Tibial artery (tissue), 4 donors: ENCODE data around the gene RORC.
A peak's percentile ranks its signal among the peaks of the same experiment; 100 is the strongest.

Experiments
- DNase-seq, 2 donors: peaks; one replicate each; pipeline ENCODE4 v3.0.0-alpha.2; 2019
- H3K27ac ChIP-seq, 2 donors: fragments of 200-600 bp; sonication (generic) in 1 of 2; 1 replicate in 1 of 2; 2 replicates in 1 of 2; pipeline ENCODE4 v1.5.1; 2018 to 2019; ENCODE audit warnings: mild to moderate bottlenecking in 1 of 2
- H3K27me3 ChIP-seq, 2 donors: fragments of 200-600 bp; sonication (generic) in 1 of 2; one replicate each; pipeline versions ENCODE4 v1.5.1 to v1.6.0; 2016 to 2019
- H3K36me3 ChIP-seq, 3 donors: fragments of 200-600 bp; sonication (generic) in 2 of 3; one replicate each; pipeline ENCODE4 v1.5.1; 2016 to 2019; ENCODE audit warnings: mild to moderate bottlenecking in 2 of 3
- H3K4me1 ChIP-seq, 4 donors: fragments of 200-600 bp; sonication (generic) in 2 of 4; 1 replicate in 3 of 4; 2 replicates in 1 of 4; pipeline ENCODE4 v1.5.1; 2016 to 2019
- H3K4me3 ChIP-seq, 2 donors: fragments of 200-600 bp; sonication (generic) in 1 of 2; 1 replicate in 1 of 2; 2 replicates in 1 of 2; pipeline ENCODE4 v1.5.1; 2018 to 2019; ENCODE audit warnings: mild to moderate bottlenecking in 2 of 2
- H3K9me3 ChIP-seq, 3 donors: fragments of 200-600 bp; sonication (generic) in 1 of 3; one replicate each; pipeline ENCODE4 v1.5.1; 2016 to 2019
- CTCF ChIP-seq, 2 experiments: fragments of 200-600 bp in 1 of 2; fragments of 450-650 bp in 1 of 2; IDR thresholded peaks; one replicate each; pipeline ENCODE4 v1.5.1; 2017 to 2019; ENCODE audit warnings: antibody characterized with exemption in 2 of 2, mild to moderate bottlenecking in 1 of 2, moderate library complexity in 1 of 2
- intact Hi-C: fragments of 100-400 bp; cut with DNase I; formaldehyde crosslinking; loops from one replicate; pipeline ENCODE4 v1.15.0; 2023; ENCODE audit warnings: low total_unique reads

Gene RORC

DNA sequence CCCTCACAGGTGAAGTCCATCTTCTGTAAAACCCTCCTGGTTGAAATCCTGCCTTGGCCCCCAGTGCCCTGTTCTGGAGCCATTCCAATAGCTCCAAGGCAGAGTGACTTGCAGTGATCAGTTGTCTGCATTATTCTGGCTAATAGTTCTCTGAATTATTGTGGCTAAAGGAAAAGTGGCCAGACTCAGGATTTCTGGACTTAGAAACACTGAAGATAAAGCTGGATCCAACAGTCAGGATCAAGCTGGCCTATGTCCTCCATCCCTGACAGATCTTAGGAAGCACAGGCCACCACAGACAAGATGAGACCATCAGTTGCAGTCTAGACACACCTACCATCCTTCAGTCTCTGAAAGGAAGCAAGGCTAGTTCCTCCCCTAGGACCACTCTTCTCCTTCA is 8.8 kb upstream of the RORC start:
- Histone ChIP-seq H3K36me3 (no peaks in the 10 kb centered on the region), H3K4me1 (peaks cover 0 to 32% (median 26%) of the 10 kb centered on the region in 4 donors), H3K4me3 (no peak overlapping the region), H3K9me3 (no peaks in the 10 kb centered on the region), H3K27me3 (peaks cover 0 to 46% of the 10 kb centered on the region in 2 donors), H3K27ac (no peak overlapping the region)
- no peak for TF ChIP-seq CTCF (IDR thresholded peaks at IDR 0.05)
- DNase-seq: no peak
- intact Hi-C loops: no loop called here

GRCh38 chr1:151839457-151840403 is 8.1 kb upstream of the RORC start, which contains the start of gene C2CD4D:
TSS of gene C2CD4D (minus strand) at chr1:151839820. CDS start at chr1:151838989, 831 bp downstream.
- Histone ChIP-seq H3K9me3 (no peaks in the 10 kb centered on the region), H3K27me3 (peaks cover 0 to 51% of the 10 kb centered on the region in 2 donors), H3K4me3 (peak within 1 kb of the TSS; percentile 46 to 53), H3K4me1 (peaks cover 0 to 32% (median 26%) of the 10 kb centered on the region in 4 donors), H3K27ac (no peak within 1 kb of the TSS), H3K36me3 (no peaks in the 10 kb centered on the region)
- intact Hi-C loops: no loop called here
- TF ChIP-seq CTCF (IDR thresholded peaks at IDR 0.05): no peak
- DNase-seq: peak in 1 of 2 donors; percentile 19

DNA sequence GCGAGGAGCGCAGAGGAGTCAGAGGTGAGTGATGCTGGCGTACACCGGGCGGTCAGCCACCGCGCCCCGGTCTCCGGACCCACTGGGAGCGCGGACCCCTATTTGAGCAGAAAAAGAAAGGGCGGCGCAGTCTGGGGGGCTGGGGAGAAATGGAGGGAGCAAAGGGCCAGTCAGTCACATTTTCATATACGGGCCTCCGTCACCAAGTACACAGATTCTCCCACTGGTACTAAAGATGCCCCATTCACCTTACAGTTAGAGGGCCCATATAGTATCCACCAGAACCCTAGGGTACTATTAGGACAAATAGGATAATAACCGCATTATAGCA is 7.4 kb upstream of the RORC start:
- H3K27ac ChIP-seq: no peak overlapping the region
- no peaks in the 10 kb centered on the region for H3K9me3 ChIP-seq
- peak overlapping the region; percentile 46 to 53 for H3K4me3 ChIP-seq
- TF ChIP-seq CTCF (IDR thresholded peaks at IDR 0.05): no peak
- intact Hi-C loops: no loop called here
- H3K36me3 ChIP-seq: no peaks in the 10 kb centered on the region
- peaks cover 0 to 54% of the 10 kb centered on the region in 2 donors for H3K27me3 ChIP-seq
- peak in 1 of 2 donors; percentile 14 for DNase-seq
- H3K4me1 ChIP-seq: peaks cover 0 to 32% (median 26%) of the 10 kb centered on the region in 4 donors

- no peaks in the 10 kb centered on the region for H3K36me3 ChIP-seq
- H3K4me3 ChIP-seq: peak overlapping the region; percentile 46 to 53
- no peak for TF ChIP-seq CTCF (IDR thresholded peaks at IDR 0.05)
- no peaks in the 10 kb centered on the region for H3K9me3 ChIP-seq
- peaks cover 0 to 32% (median 26%) of the 10 kb centered on the region in 4 donors for H3K4me1 ChIP-seq
- no peak overlapping the region for H3K27ac ChIP-seq
- intact Hi-C loops: no loop called here
- peaks cover 0 to 58% of the 10 kb centered on the region in 2 donors for H3K27me3 ChIP-seq
- DNase-seq: no peak
These were observed 6.8 kb upstream of the RORC start for GRCh38 chr1:151838222-151839081.

DNA sequence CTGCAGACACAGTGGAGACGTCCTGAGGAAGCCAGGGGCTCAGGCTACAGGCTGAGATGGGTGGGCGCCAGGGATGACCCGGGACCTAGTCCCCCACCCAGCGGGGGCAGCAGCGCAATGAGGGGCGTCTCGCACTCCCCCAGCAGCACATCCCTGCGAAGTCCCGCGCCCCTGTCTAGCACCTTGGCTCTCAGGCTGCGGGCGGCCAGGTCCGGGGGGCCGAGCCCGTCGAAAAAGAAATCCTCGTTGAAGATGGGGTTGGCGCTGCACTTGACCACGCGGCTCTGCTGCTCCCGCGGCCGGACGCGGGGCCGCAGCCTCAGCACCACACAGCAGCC is 6.3 kb upstream of the RORC start:
- H3K36me3 ChIP-seq: no peaks in the 10 kb centered on the region
- H3K9me3 ChIP-seq: no peaks in the 10 kb centered on the region
- no peak overlapping the region for H3K27ac ChIP-seq
- H3K4me3 ChIP-seq: peak overlapping the region; percentile 46 to 53
- no peak for DNase-seq
- peaks cover 0 to 32% (median 26%) of the 10 kb centered on the region in 4 donors for H3K4me1 ChIP-seq
- H3K27me3 ChIP-seq: peaks cover 0 to 62% of the 10 kb centered on the region in 2 donors
- TF ChIP-seq CTCF (IDR thresholded peaks at IDR 0.05): no peak
- intact Hi-C loops: no loop called here
